ENCODE results near the gene KNSTRN.

GRCh38 chr15:40336744-40337122 lies 45.8 kb upstream of the KNSTRN start:
- no peak for TF ChIP-seq EP300 (IDR thresholded peaks at IDR 0.05; ENCODE audit: borderline replicate concordance)
- TF ChIP-seq FOXM1 (IDR thresholded peaks at IDR 0.05; ENCODE audit: borderline replicate concordance, low read depth) = no peak
- TF ChIP-seq EGR1 (IDR thresholded peaks at IDR 0.05) = no peak
